GM12878 (cell line): ENCODE results near the gene LCP1. TPM values are rescaled to one million over a fixed set of nuclear protein-coding genes. Genes with fewer than 3 reads are reported as not detected.

Experiments
- ATAC-seq: fragments of 200-7000 bp; cut with Tn5 transposase; 3 replicates; pipeline ENCODE4 v1.9.1; 2020; ENCODE audit warnings: mild to moderate bottlenecking, moderate library complexity
- BruUV-seq: library from RNA; stranded (reverse); fragments of 400-500 nt; replicated peaks from 2 replicates; lab custom pipeline; 2021; lab: Mats Ljungman, UMichigan
- CTCF ChIA-PET: fragments of 300-600 bp; sonication (Branson Sonifier 250); formaldehyde crosslinking; extraction: SDS; loops from one replicate; lab custom pipeline; 2021; ENCODE audit warnings: inconsistent platforms; lab: Yijun Ruan, JAX
- POLR2A ChIA-PET: fragments of 350-600 bp; formaldehyde crosslinking; extraction: SDS; loops from one replicate; lab custom pipeline; 2021; ENCODE audit warnings: inconsistent platforms; lab: Charles Lee
- RAD21 ChIA-PET: fragments of 300-600 bp; sonication (Branson Sonifier 250); formaldehyde crosslinking; loops from one replicate; lab custom pipeline; 2023; ENCODE audit warnings: antibody characterized with exemption; ENCODE audit not compliant: unreplicated experiment; lab: Charles Lee
- SMC1A ChIA-PET: fragments of 300-600 bp; sonication (Branson Sonifier 250); formaldehyde crosslinking; loops from one replicate; lab custom pipeline; 2023; ENCODE audit not compliant: unreplicated experiment, uncharacterized antibody; lab: Charles Lee
- DNase-seq: peaks from one replicate; pipeline ENCODE4 v3.0.0-alpha.2; 2011; ENCODE audit warnings: low read depth, low spot score
- FAIRE-seq: peaks from 3 replicates; lab custom pipeline; 2011; peaks lifted over from hg19 to GRCh38; lab: Jason Lieb, UNC
- H2AFZ ChIP-seq: 2 replicates; pipeline ENCODE4 v1.6.0; 2011; ENCODE audit warnings: low read depth, low read length, control low read depth; ENCODE audit not compliant: control insufficient read depth
- H3K27ac ChIP-seq: 2 replicates; pipeline ENCODE4 v1.5.1; 2011; ENCODE audit warnings: control low read depth; ENCODE audit not compliant: control insufficient read depth, insufficient read depth
- H3K27me3 ChIP-seq, 2 experiments: replicated peaks in 1 of 2; 2 replicates each; pipeline versions ENCODE4 v1.6.0 to v1.6.1; 2011; ENCODE audit warnings: low read length in 1 of 2; ENCODE audit not compliant: control insufficient read depth in 2 of 2, insufficient read depth in 2 of 2
- H3K36me3 ChIP-seq, 2 experiments: 2 replicates each; pipeline ENCODE4 v1.5.1; 2011; ENCODE audit warnings: low read length in 1 of 2; ENCODE audit not compliant: control insufficient read depth in 2 of 2, insufficient read depth in 2 of 2
- H3K4me1 ChIP-seq: 2 replicates; pipeline ENCODE4 v1.6.1; 2011; ENCODE audit warnings: mild to moderate bottlenecking, low read length, moderate library complexity, mixed read lengths; ENCODE audit not compliant: control insufficient read depth, insufficient read depth
- H3K4me2 ChIP-seq: 2 replicates; pipeline ENCODE4 v1.6.0; 2011; ENCODE audit warnings: control low read depth; ENCODE audit not compliant: control insufficient read depth, insufficient read depth
- H3K4me3 ChIP-seq: fragments of 200-600 bp; sonication (generic); 2 replicates; pipeline ENCODE4 v1.5.1; 2016
- H3K79me2 ChIP-seq: 2 replicates; pipeline ENCODE4 v1.6.0; 2011; ENCODE audit warnings: low read length; ENCODE audit not compliant: control insufficient read depth, insufficient read depth
- H3K9ac ChIP-seq: 2 replicates; pipeline ENCODE4 v1.8.0; 2011; ENCODE audit warnings: low read length, control low read depth, mixed read lengths; ENCODE audit not compliant: control insufficient read depth, insufficient read depth
- H3K9me3 ChIP-seq: replicated peaks from 3 replicates; pipeline ENCODE4 v1.5.1; 2011; ENCODE audit warnings: mild to moderate bottlenecking, low read length; ENCODE audit not compliant: control insufficient read depth, insufficient read depth
- H4K20me1 ChIP-seq: 2 replicates; pipeline ENCODE4 v1.6.0; 2011; ENCODE audit not compliant: control insufficient read depth, insufficient read depth
- HDAC2 ChIP-seq: fragments of 200-600 bp; sonication (generic); IDR thresholded peaks from 2 replicates; pipeline ENCODE4 v1.6.1; 2017
- HSF1 ChIP-seq: fragments of 150-350 bp; IDR thresholded peaks from 2 replicates; pipeline ENCODE4 v1.6.1; 2014; ENCODE audit warnings: mild to moderate bottlenecking, low read depth, low read length
- JUND ChIP-seq: IDR thresholded peaks from 2 replicates; pipeline ENCODE4 v1.6.1; 2012; ENCODE audit warnings: low read depth, mild to moderate bottlenecking, low read length, improper control_type of control experiment, moderate library complexity
- MYC ChIP-seq: IDR thresholded peaks from 2 replicates; pipeline ENCODE4 v1.6.1; 2011; ENCODE audit warnings: mild to moderate bottlenecking, low read length, moderate library complexity, inconsistent platforms; ENCODE audit not compliant: insufficient read depth, insufficient replicate concordance, insufficient read length, severe bottlenecking
- USF2 ChIP-seq: IDR thresholded peaks from 2 replicates; pipeline ENCODE4 v1.6.1; 2011; ENCODE audit warnings: low read depth, low read length, improper control_type of control experiment, borderline replicate concordance
- ZBTB4 ChIP-seq: fragments of 450-650 bp; formaldehyde crosslinking; IDR thresholded peaks from 2 replicates; pipeline ENCODE4 v1.4.0; 2022; ENCODE audit warnings: mild to moderate bottlenecking, moderate library complexity
- in situ Hi-C: fragments of 300-500 bp; cut with MboI; formaldehyde crosslinking; loops from 9 replicates; pipeline ENCODE4 v1.14.3; 2018; ENCODE audit warnings: mixed read lengths
- intact Hi-C: fragments of 100-400 bp; cut with micrococcal nuclease; formaldehyde crosslinking; loops from one replicate; pipeline ENCODE4 v1.14.2; 2022; ENCODE audit not compliant: unreplicated experiment
- polyA plus RNA-seq, 11 experiments: library from polyadenylated mRNA; depleted of rRNA in 4 of 11; unstranded in 6 of 11; stranded (reverse) in 5 of 11; fragments of >200 nt; fragmentation: Nextera tagmentation in 4 of 11; fragmentation: Illumina TruSeq in 1 of 11; extraction: Ambion mirVana in 4 of 11; extraction: Trizol in 1 of 11; gene quantifications; 1 replicate in 1 of 11; 2 replicates in 10 of 11; pipeline versions ENCODE4 v1.2.1 to v1.2.3, GENCODE V29; 2011 to 2016; ENCODE audit warnings: inconsistent platforms in 2 of 11, missing spikeins in 2 of 11, low read depth in 1 of 11
- total RNA-seq, 4 experiments: library from RNA; depleted of rRNA in 3 of 4; stranded (reverse); fragments of >200 nt in 3 of 4; fragmentation: Illumina TruSeq in 1 of 4; extraction: Trizol in 1 of 4; gene quantifications; 2 replicates each; pipeline versions ENCODE4 v1.2.1 to v1.2.3, GENCODE V29; 2013 to 2021

The LCP1 gene
- total and polyA plus RNA-seq, 10 of the 15 experiments (the other 5 are each of a cell fraction or from before 2014, with no cell fraction given), result 775 to 2,201 (median 1,556) TPM

GRCh38 chr13:46131705-46132104 is 50.3 kb downstream of the LCP1 start:
- no peak for TF ChIP-seq HDAC2
- TF ChIP-seq USF2, result no peak
- TF ChIP-seq HSF1, result no peak
- no peak for TF ChIP-seq ZBTB4 (CRISPR knock-in tag)
- TF ChIP-seq JUND, result no peak
- no peak for TF ChIP-seq MYC
- in situ Hi-C loops, result no loop called here
- Histone ChIP-seq H3K27me3 (no peaks in the 10 kb centered on the region), H3K9me3 (no peaks in the 10 kb centered on the region), H3K79me2 (no peaks in the 10 kb centered on the region), H3K4me2 (no peak overlapping the region), H3K9ac (no peak overlapping the region), H3K4me1 (no peaks in the 10 kb centered on the region), H3K36me3 (peaks cover 44 to 57% of the 10 kb centered on the region in 2 experiments), H3K4me3 (no peak overlapping the region), H2AFZ (no peak overlapping the region), H3K27ac (no peak overlapping the region), H4K20me1 (no peaks in the 10 kb centered on the region; the same call in 1 of the 2 replicates)
- ATAC-seq (no peak), FAIRE-seq (no peak), DNase-seq (no peak)
- intact Hi-C loops, result no loop called here
- RAD21 ChIA-PET, result no interaction called here
- CTCF ChIA-PET, result interaction anchor here (1.1 kb wide), 1 partner anchor 29 kb away, joined by 4 read pairs; no protein-coding TSS in a partner anchor
- SMC1A ChIA-PET, result interaction anchor here (0.6 to 3.3 kb wide), 2 partner anchors 28 to 44 kb away, joined by 3 to 10 read pairs; no protein-coding TSS in a partner anchor
- POLR2A ChIA-PET, result no interaction called here
- BruUV-seq, result no TSS peak
